Measurements from ENCODE around the gene RUNX2. TPM values are rescaled to one million over a fixed set of nuclear protein-coding genes. Genes with fewer than 3 reads are reported as not detected.
"Not testable (repeated sequence)": the region's sequence is repeated elsewhere in the genome, so short reads cannot be mapped to it uniquely, and the experiment has no call there.

Gene RUNX2
- total and polyA plus RNA-seq, 8 donors = 0.80 to 18.7 (median 2.7) TPM; not detected in 1

DNA sequence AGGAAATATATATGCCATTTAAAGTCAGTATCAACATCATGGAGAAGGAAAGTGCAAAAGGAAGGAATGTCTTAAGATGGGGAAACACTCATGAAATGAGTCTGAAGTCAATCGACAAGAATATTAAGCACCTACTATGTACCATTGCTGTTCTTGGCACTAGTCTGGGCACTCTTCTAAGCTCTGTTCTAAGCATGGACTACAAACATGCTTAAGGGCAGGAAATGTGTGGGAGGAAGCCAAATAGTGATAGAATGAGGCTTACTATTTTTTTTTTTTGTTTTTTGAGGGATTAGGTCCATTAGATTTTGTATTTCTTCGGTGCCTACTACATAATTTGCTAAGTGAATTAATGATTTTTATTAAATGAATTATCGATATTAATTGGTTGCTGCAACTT, 133.4 kb downstream of the RUNX2 start:
- WGBS, 5 donors = 72 to 85% (median 77%) methylated on average over 3 of the region's 3 CpGs
- H3K4me1 ChIP-seq = no peaks in the 10 kb centered on the region

GRCh38 chr6:45462190-45463134, 134.3 kb downstream of the RUNX2 start:
- 67 to 80% (median 76%) methylated on average over 7 of the region's 7 CpGs for WGBS, 5 donors
- no peaks in the 10 kb centered on the region for H3K27me3 ChIP-seq

More for the DNA sequence above, 133.4 kb downstream of the RUNX2 start:
- Histone ChIP-seq H3K9me3 (no peaks in the 10 kb centered on the region), H3K27me3 (no peaks in the 10 kb centered on the region), H3K4me3 (no peak overlapping the region), H3K27ac (no peak overlapping the region), H3K36me3 (no peaks in the 10 kb centered on the region)
- intact Hi-C loops (cut with DNase I; ENCODE audit: low total_unique reads) = no loop called here
- DNase-seq = no peak
- TF ChIP-seq CTCF (IDR thresholded peaks at IDR 0.05) (no peak), POLR2A (IDR thresholded peaks at IDR 0.05) (no peak), POLR2AphosphoS5 (IDR thresholded peaks at IDR 0.05) (no peak)

GRCh38 chr6:45464685-45465084, 136.6 kb downstream of the RUNX2 start:
- TF ChIP-seq POLR2A (IDR thresholded peaks at IDR 0.05) (no peak), CTCF (IDR thresholded peaks at IDR 0.05) (no peak), POLR2AphosphoS5 (IDR thresholded peaks at IDR 0.05) (no peak), EP300 (IDR thresholded peaks at IDR 0.05) (no peak)
- no peaks in the 10 kb centered on the region for H3K27me3 ChIP-seq
- no peaks in the 10 kb centered on the region for H3K4me1 ChIP-seq
- no peak overlapping the region for H3K4me3 ChIP-seq
- intact Hi-C loops (cut with DNase I; ENCODE audit: low total_unique reads) = no loop called here
- no peaks in the 10 kb centered on the region for H3K9me3 ChIP-seq
- no peak overlapping the region for H3K27ac ChIP-seq
- no peaks in the 10 kb centered on the region for H3K36me3 ChIP-seq
- no peak for DNase-seq

More at GRCh38 chr6:45462190-45463134, 134.3 kb downstream of the RUNX2 start:
- Histone ChIP-seq H3K36me3 (no peaks in the 10 kb centered on the region), H3K4me1 (no peaks in the 10 kb centered on the region), H3K9me3 (no peaks in the 10 kb centered on the region), H3K4me3 (no peak overlapping the region), H3K27ac (no peak overlapping the region)
- intact Hi-C loops (cut with DNase I; ENCODE audit: low total_unique reads) = no loop called here
- no peak for DNase-seq
- TF ChIP-seq POLR2AphosphoS5 (IDR thresholded peaks at IDR 0.05) (no peak), EP300 (IDR thresholded peaks at IDR 0.05) (no peak)

DNA sequence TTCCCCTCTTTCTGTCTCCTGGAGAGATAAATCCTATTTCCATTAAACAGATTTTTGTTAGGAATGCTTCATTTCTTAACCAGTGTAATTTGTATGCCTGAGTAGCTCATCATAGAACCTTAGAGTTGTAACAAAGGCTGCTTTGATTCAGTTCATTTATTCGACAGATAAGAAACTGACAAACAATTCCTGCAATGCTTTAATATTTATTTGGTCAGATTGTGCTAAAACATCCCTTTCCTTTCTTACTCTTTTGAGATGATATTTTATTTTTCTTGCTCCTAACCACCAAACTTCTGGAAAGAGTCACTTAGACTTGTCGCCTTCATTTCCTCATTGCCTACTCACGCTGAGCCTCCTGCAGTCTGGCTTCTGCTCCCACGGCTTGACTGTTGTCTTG, 138.6 kb downstream of the RUNX2 start:
- DNase-seq = no peak
- Histone ChIP-seq H3K36me3 (no peaks in the 10 kb centered on the region), H3K4me1 (no peaks in the 10 kb centered on the region), H3K27me3 (no peaks in the 10 kb centered on the region), H3K4me3 (no peak overlapping the region), H3K9me3 (no peaks in the 10 kb centered on the region), H3K27ac (no peak overlapping the region)
- TF ChIP-seq CTCF (IDR thresholded peaks at IDR 0.05) (no peak), POLR2A (IDR thresholded peaks at IDR 0.05) (no peak), EP300 (IDR thresholded peaks at IDR 0.05) (no peak)
- intact Hi-C loops (cut with DNase I; ENCODE audit: low total_unique reads) = no loop called here
- 80 to 87% (median 82%) methylated on average over 4 of the region's 4 CpGs for WGBS, 5 donors

DNA sequence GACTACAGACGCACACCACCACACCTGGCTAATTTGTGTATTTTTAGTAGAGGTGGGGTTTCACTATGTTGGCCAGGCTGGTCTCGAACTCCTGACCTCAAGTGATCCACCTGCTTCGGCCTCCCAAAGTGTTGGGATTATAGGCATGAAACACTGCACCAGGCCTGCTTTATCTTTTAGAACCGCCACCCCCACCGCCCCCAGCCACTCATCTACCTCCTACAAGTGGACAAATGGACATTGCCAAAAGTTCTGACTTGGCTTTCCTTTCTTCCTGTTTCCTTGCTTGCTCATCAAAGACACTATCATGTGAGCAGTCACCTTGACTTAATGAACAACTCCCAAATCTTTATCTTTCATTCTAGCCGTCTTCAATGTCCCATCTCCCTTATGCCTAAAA, 139.3 kb downstream of the RUNX2 start:
- H3K27ac ChIP-seq; H3K9me3 ChIP-seq; H3K4me3 ChIP-seq; DNase-seq; H3K36me3 ChIP-seq; H3K4me1 ChIP-seq; intact Hi-C loops (cut with DNase I; ENCODE audit: low total_unique reads); H3K27me3 ChIP-seq: not testable (repeated sequence)
- WGBS, 5 donors = 93 to 96% (median 96%) methylated on average over 6 of the region's 6 CpGs

All from stomach (tissue), 9 donors.